Fibroblast of the aortic adventitia (primary cell): ENCODE measurements around the gene PSMB2. TPM values are rescaled to one million over a fixed set of nuclear protein-coding genes. Genes with fewer than 3 reads are reported as not detected.

Source experiments
- DNase-seq: peaks from one replicate; pipeline ENCODE4 v3.0.0-alpha.2; 2010; ENCODE audit warnings: low read depth
- H3K4me3 ChIP-seq: 2 replicates; pipeline ENCODE4 v1.5.1; 2011; ENCODE audit warnings: low read depth, mild to moderate bottlenecking, control low read depth, low read length, moderate library complexity
- CTCF ChIP-seq: IDR thresholded peaks from 2 replicates; pipeline ENCODE4 v1.5.1; 2011; ENCODE audit warnings: mild to moderate bottlenecking, low read length, control low read depth, inconsistent platforms; ENCODE audit not compliant: insufficient read depth
- total RNA-seq: library from RNA; depleted of rRNA; stranded (reverse); fragments of >200 nt; gene quantifications from 2 replicates; pipeline ENCODE4 v1.2.3, GENCODE V29; 2012; ENCODE audit warnings: low replicate concordance

Gene PSMB2
- total RNA-seq, 1 donor = 22.1 TPM

- no peak for TF ChIP-seq CTCF
- no peak overlapping the region for H3K4me3 ChIP-seq
- DNase-seq = no peak
Observed at GRCh38 chr1:35650416-35650815, 9.1 kb upstream of the PSMB2 start.

GRCh38 chr1:35646043-35646442, 4.7 kb upstream of the PSMB2 start:
- DNase-seq = no peak
- TF ChIP-seq CTCF = no peak
- H3K4me3 ChIP-seq = no peak overlapping the region

- TF ChIP-seq CTCF = no peak
Observed at GRCh38 chr1:35644204-35644603, 2.9 kb upstream of the PSMB2 start.

GRCh38 chr1:35642471-35642955, 1.2 kb upstream of the PSMB2 start:
- no peak for TF ChIP-seq CTCF
- peak overlapping the region; percentile 93 for H3K4me3 ChIP-seq
- no peak for DNase-seq

More at GRCh38 chr1:35644204-35644603, 2.9 kb upstream of the PSMB2 start:
- DNase-seq = no peak
- no peak overlapping the region for H3K4me3 ChIP-seq

GRCh38 chr1:35640380-35641232, 720 bp downstream of the PSMB2 start:
- no peak for TF ChIP-seq CTCF
- H3K4me3 ChIP-seq = peak overlapping the region; percentile 93
- no peak for DNase-seq

- no peak for TF ChIP-seq CTCF
Observed at GRCh38 chr1:35637401-35637809, 3.9 kb downstream of the PSMB2 start.

More at GRCh38 chr1:35637401-35637809, 3.9 kb downstream of the PSMB2 start:
- peak; percentile 67 for DNase-seq
- H3K4me3 ChIP-seq = peak overlapping the region; percentile 53
